Endothelial cell (in vitro differentiated cells): Measurements from ENCODE around the gene GFOD1. TPM values are rescaled to one million over a fixed set of nuclear protein-coding genes. Genes with fewer than 3 reads are reported as not detected.

Experiments used
- DNase-seq: peaks from one replicate; pipeline ENCODE4 v3.0.0; 2021; ENCODE audit warnings: low spot score
- H3K27ac Mint-ChIP-seq: one replicate; pipeline ENCODE4 v1.8.0; 2021; ENCODE audit warnings: mixed read lengths, inconsistent platforms; ENCODE audit not compliant: unreplicated experiment
- H3K27me3 Mint-ChIP-seq: one replicate; pipeline ENCODE4 v1.8.0; 2021; ENCODE audit warnings: mild to moderate bottlenecking, moderate library complexity, mixed read lengths, inconsistent platforms; ENCODE audit not compliant: unreplicated experiment
- H3K36me3 Mint-ChIP-seq: one replicate; pipeline ENCODE4 v1.8.0; 2021; ENCODE audit warnings: mild to moderate bottlenecking, low read depth, mixed read lengths, inconsistent platforms; ENCODE audit not compliant: unreplicated experiment
- H3K4me1 Mint-ChIP-seq: one replicate; pipeline ENCODE4 v1.8.0; 2021; ENCODE audit warnings: mild to moderate bottlenecking, mixed read lengths, inconsistent platforms; ENCODE audit not compliant: unreplicated experiment
- H3K4me3 Mint-ChIP-seq: one replicate; pipeline ENCODE4 v1.8.0; 2021; ENCODE audit warnings: mild to moderate bottlenecking, mixed read lengths, inconsistent platforms; ENCODE audit not compliant: unreplicated experiment
- H3K9me3 Mint-ChIP-seq: one replicate; pipeline ENCODE4 v1.8.0; 2021; ENCODE audit warnings: mixed read lengths, inconsistent platforms; ENCODE audit not compliant: unreplicated experiment
- total RNA-seq: library from RNA; stranded (reverse); fragmentation: NEBNext Ultra II Directional; extraction: Animal tissue kit (Norgen Biotek cat#: 25700); gene quantifications from one replicate; pipeline ENCODE4 v1.2.1, GENCODE V29; 2021; ENCODE audit not compliant: unreplicated experiment
- TF ChIP-seq, protein P1 (sequence below): fragments of 200-600 bp; sonication (generic); IDR thresholded peaks from one replicate; pipeline ENCODE4 v1.5.0; 2021; ENCODE audit warnings: antibody characterized with exemption; ENCODE audit not compliant: unreplicated experiment

Gene GFOD1
- total RNA-seq, 1 donor from 2014 or later, result 47.6 TPM

- H3K36me3 Mint-ChIP-seq, result peaks cover 31% of the 10 kb centered on the region
- TF ChIP-seq, protein P1, sequence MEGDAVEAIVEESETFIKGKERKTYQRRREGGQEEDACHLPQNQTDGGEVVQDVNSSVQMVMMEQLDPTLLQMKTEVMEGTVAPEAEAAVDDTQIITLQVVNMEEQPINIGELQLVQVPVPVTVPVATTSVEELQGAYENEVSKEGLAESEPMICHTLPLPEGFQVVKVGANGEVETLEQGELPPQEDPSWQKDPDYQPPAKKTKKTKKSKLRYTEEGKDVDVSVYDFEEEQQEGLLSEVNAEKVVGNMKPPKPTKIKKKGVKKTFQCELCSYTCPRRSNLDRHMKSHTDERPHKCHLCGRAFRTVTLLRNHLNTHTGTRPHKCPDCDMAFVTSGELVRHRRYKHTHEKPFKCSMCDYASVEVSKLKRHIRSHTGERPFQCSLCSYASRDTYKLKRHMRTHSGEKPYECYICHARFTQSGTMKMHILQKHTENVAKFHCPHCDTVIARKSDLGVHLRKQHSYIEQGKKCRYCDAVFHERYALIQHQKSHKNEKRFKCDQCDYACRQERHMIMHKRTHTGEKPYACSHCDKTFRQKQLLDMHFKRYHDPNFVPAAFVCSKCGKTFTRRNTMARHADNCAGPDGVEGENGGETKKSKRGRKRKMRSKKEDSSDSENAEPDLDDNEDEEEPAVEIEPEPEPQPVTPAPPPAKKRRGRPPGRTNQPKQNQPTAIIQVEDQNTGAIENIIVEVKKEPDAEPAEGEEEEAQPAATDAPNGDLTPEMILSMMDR, result no peak
Observed at GRCh38 chr6:13470238-13471140, 16.9 kb downstream of the GFOD1 start.

DNA sequence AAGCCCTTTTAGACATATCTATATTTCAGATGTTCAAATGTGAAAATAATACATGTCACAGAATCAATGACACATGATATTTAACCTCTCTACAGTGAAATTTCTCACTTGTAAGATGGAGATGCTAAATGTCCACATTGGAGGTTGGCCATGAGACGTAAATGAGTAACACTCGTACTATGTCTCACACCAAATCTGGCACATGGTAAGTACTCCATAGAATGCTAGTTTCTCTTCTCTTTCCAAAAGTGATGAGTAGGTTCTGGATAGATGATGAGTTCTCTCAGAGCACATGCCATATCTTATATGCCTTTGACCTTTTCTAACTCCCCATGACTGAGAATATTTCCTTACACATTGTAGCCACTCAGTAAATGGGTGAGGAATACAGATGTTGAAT, 17.7 kb downstream of the GFOD1 start:
- H3K36me3 Mint-ChIP-seq, result peaks cover 29% of the 10 kb centered on the region
- peak overlapping the region; percentile 44 for H3K4me3 Mint-ChIP-seq
- H3K4me1 Mint-ChIP-seq, result peaks cover 27% of the 10 kb centered on the region
- no peak for DNase-seq
- no peaks in the 10 kb centered on the region for H3K9me3 Mint-ChIP-seq
- TF ChIP-seq, protein P1, result no peak
- peaks cover 3% of the 10 kb centered on the region for H3K27me3 Mint-ChIP-seq
- H3K27ac Mint-ChIP-seq, result no peak overlapping the region

More at GRCh38 chr6:13470238-13471140, 16.9 kb downstream of the GFOD1 start:
- DNase-seq, result no peak
- H3K27ac Mint-ChIP-seq, result no peak overlapping the region
- peaks cover 23% of the 10 kb centered on the region for H3K4me1 Mint-ChIP-seq
- H3K9me3 Mint-ChIP-seq, result no peaks in the 10 kb centered on the region
- peaks cover 3% of the 10 kb centered on the region for H3K27me3 Mint-ChIP-seq
- H3K4me3 Mint-ChIP-seq, result peak overlapping the region; percentile 44

GRCh38 chr6:13468839-13469238, 18.6 kb downstream of the GFOD1 start:
- peak overlapping the region; percentile 76 for H3K4me3 Mint-ChIP-seq
- no peaks in the 10 kb centered on the region for H3K9me3 Mint-ChIP-seq
- H3K4me1 Mint-ChIP-seq, result peaks cover 32% of the 10 kb centered on the region
- TF ChIP-seq, protein P1, result no peak
- H3K36me3 Mint-ChIP-seq, result peaks cover 30% of the 10 kb centered on the region
- H3K27me3 Mint-ChIP-seq, result peaks cover 3% of the 10 kb centered on the region
- no peak for DNase-seq
- H3K27ac Mint-ChIP-seq, result no peak overlapping the region

DNA sequence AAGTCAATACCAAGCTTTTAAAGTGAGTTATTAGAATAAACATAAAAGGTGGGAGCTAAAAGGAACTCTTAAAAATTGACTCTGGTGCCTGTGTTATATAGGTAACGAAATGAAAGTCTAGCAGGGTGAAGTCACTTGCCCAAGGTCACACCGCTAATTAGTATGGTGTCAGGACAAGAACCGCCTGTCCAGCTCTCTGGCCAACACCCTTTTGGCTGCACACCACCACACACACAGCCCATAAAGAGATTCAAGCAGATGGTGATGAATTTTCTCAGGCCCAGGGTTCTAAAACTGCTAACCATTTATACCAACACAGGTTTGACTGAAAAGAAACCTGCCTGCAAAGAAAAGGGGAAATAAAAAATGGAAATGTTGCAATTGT, 20.2 kb downstream of the GFOD1 start:
- H3K4me1 Mint-ChIP-seq, result peaks cover 44% of the 10 kb centered on the region
- H3K27ac Mint-ChIP-seq, result no peak overlapping the region
- H3K27me3 Mint-ChIP-seq, result peaks cover 3% of the 10 kb centered on the region
- peaks cover 35% of the 10 kb centered on the region for H3K36me3 Mint-ChIP-seq
- H3K9me3 Mint-ChIP-seq, result no peaks in the 10 kb centered on the region
- no peak for DNase-seq
- no peak overlapping the region for H3K4me3 Mint-ChIP-seq
- TF ChIP-seq, protein P1, result no peak
